Cerebellar cortex (tissue), 1 donor: ENCODE data around the gene LPP.
"Not testable (repeated sequence)": the region's sequence is repeated elsewhere in the genome, so short reads cannot be mapped to it uniquely, and the experiment has no call there.

Source experiments
- DNase-seq: peaks from one replicate; pipeline ENCODE4 v3.0.0-alpha.2; 2015; ENCODE audit warnings: low spot score

The LPP gene

GRCh38 chr3:188627652-188628051 is 473.7 kb downstream of the LPP start:
- no peak for DNase-seq

- DNase-seq: no peak
Measured at GRCh38 chr3:188631291-188632010, 477.5 kb downstream of the LPP start.

- DNase-seq: no peak
Measured at GRCh38 chr3:188633206-188633605, 479.2 kb downstream of the LPP start.

- DNase-seq: no peak
Measured at GRCh38 chr3:188634285-188634684, 480.3 kb downstream of the LPP start.

GRCh38 chr3:188635258-188636042 is 481.5 kb downstream of the LPP start:
- no peak for DNase-seq

- not testable (repeated sequence) for DNase-seq
Measured at GRCh38 chr3:188636292-188636691, 482.3 kb downstream of the LPP start.

GRCh38 chr3:188641076-188641475 is 487.1 kb downstream of the LPP start:
- no peak for DNase-seq

GRCh38 chr3:188643736-188644135 is 489.8 kb downstream of the LPP start:
- no peak for DNase-seq

GRCh38 chr3:188646592-188646991 is 492.6 kb downstream of the LPP start:
- peak; percentile 18 for DNase-seq

GRCh38 chr3:188647237-188647636 is 493.3 kb downstream of the LPP start:
- DNase-seq: no peak

GRCh38 chr3:188649521-188649920 is 495.6 kb downstream of the LPP start:
- DNase-seq: no peak

GRCh38 chr3:188656196-188656982 is 502.4 kb downstream of the LPP start:
- peak; percentile 81 for DNase-seq

GRCh38 chr3:188658606-188659005 is 504.6 kb downstream of the LPP start:
- peak; percentile 68 for DNase-seq

GRCh38 chr3:188659449-188660090 is 505.6 kb downstream of the LPP start:
- DNase-seq: peak; percentile 20

- no peak for DNase-seq
Measured at GRCh38 chr3:188660415-188660814, 506.5 kb downstream of the LPP start.

GRCh38 chr3:188661806-188662205 is 507.8 kb downstream of the LPP start:
- no peak for DNase-seq

- no peak for DNase-seq
Measured at GRCh38 chr3:188662214-188662613, 508.3 kb downstream of the LPP start.

GRCh38 chr3:188662795-188663194 is 508.8 kb downstream of the LPP start:
- DNase-seq: no peak

- no peak for DNase-seq
Measured at GRCh38 chr3:188663839-188664238, 509.9 kb downstream of the LPP start.

GRCh38 chr3:188664795-188665194 is 510.8 kb downstream of the LPP start:
- DNase-seq: peak; percentile 16

GRCh38 chr3:188667926-188668325 is 514.0 kb downstream of the LPP start:
- no peak for DNase-seq

GRCh38 chr3:188670446-188670845 is 516.5 kb downstream of the LPP start:
- no peak for DNase-seq
